HepG2 (cell line): ENCODE data around the gene BCAT1. TPM values are rescaled to one million over a fixed set of nuclear protein-coding genes. Genes with fewer than 3 reads are reported as not detected.

Source experiments
- FOXA3 ChIP-seq: IDR thresholded peaks from 2 replicates; pipeline ENCODE4 v1.6.1; 2016; ENCODE audit warnings: missing genetic modification reagents, missing compliant biosample characterization
- HNF4G ChIP-seq, 2 experiments: sonication (generic) in 1 of 2; formaldehyde crosslinking in 1 of 2; IDR thresholded peaks; 2 replicates each; pipeline versions ENCODE4 v1.4.0 to v1.6.1; 2011 to 2020; ENCODE audit warnings: borderline replicate concordance in 2 of 2, low read depth in 2 of 2, mild to moderate bottlenecking in 2 of 2, low read length in 1 of 2, missing genetic modification reagents in 1 of 2, moderate library complexity in 1 of 2
- MAFF ChIP-seq: IDR thresholded peaks from 2 replicates; pipeline ENCODE4 v1.6.1; 2011; ENCODE audit warnings: low read depth, low read length, improper control_type of control experiment
- ZBTB1 ChIP-seq: sonication (generic); formaldehyde crosslinking; IDR thresholded peaks from 2 replicates; pipeline ENCODE4 v1.4.0; 2020; ENCODE audit warnings: missing genetic modification reagents, borderline replicate concordance
- ZFP1 ChIP-seq: IDR thresholded peaks from 2 replicates; pipeline ENCODE4 v1.6.1; 2016
- ZFP62 ChIP-seq: sonication (generic); formaldehyde crosslinking; IDR thresholded peaks from 2 replicates; pipeline ENCODE4 v1.4.0; 2020; ENCODE audit warnings: missing genetic modification reagents
- ZNF17 ChIP-seq: sonication (generic); formaldehyde crosslinking; IDR thresholded peaks from 2 replicates; pipeline ENCODE4 v1.5.0; 2020; ENCODE audit warnings: mild to moderate bottlenecking, missing genetic modification reagents
- ZNF331 ChIP-seq: sonication (generic); formaldehyde crosslinking; IDR thresholded peaks from 2 replicates; pipeline ENCODE4 v1.4.0; 2020; ENCODE audit warnings: missing genetic modification reagents
- ZNF468 ChIP-seq: sonication (generic); formaldehyde crosslinking; IDR thresholded peaks from 2 replicates; pipeline ENCODE4 v1.8.0; 2022; ENCODE audit warnings: mild to moderate bottlenecking, moderate library complexity, missing genetic modification reagents
- ZNF501 ChIP-seq: sonication (generic); formaldehyde crosslinking; IDR thresholded peaks from 2 replicates; pipeline ENCODE4 v1.5.1; 2020; ENCODE audit warnings: mild to moderate bottlenecking, moderate library complexity, missing genetic modification reagents
- ZNF530 ChIP-seq: sonication (generic); formaldehyde crosslinking; IDR thresholded peaks from 2 replicates; pipeline ENCODE4 v1.5.0; 2020; ENCODE audit warnings: low read depth, mild to moderate bottlenecking, missing genetic modification reagents
- ZNF549 ChIP-seq: sonication (generic); formaldehyde crosslinking; IDR thresholded peaks from 2 replicates; pipeline ENCODE4 v1.5.0; 2020; ENCODE audit warnings: missing genetic modification reagents
- ZNF629 ChIP-seq: sonication (generic); formaldehyde crosslinking; conservative IDR thresholded peaks from 2 replicates; pipeline ENCODE4 v1.5.0; 2020; ENCODE audit warnings: missing genetic modification reagents
- polyA plus RNA-seq, 8 experiments: library from polyadenylated mRNA; depleted of rRNA in 3 of 8; stranded (reverse) in 7 of 8; unstranded in 1 of 8; fragments of >200 nt; fragmentation: Illumina TruSeq in 4 of 8; extraction: Trizol in 4 of 8; gene quantifications; 2 replicates each; pipeline versions ENCODE4 v1.2.1 to v1.2.3, GENCODE V29; 2011 to 2016; ENCODE audit warnings: low read depth in 4 of 8, missing spikeins in 1 of 8, mixed read lengths in 1 of 8; ENCODE audit not compliant: insufficient read depth in 1 of 8
- total RNA-seq, 5 experiments: library from RNA; depleted of rRNA; stranded (reverse); fragments of >200 nt; fragmentation: Illumina TruSeq; extraction: Trizol; gene quantifications; 2 replicates each; pipeline ENCODE4 v1.2.3, GENCODE V29; 2016; ENCODE audit warnings: low read depth in 1 of 5
- TF ChIP-seq, protein P1 (sequence below): sonication (generic); formaldehyde crosslinking; IDR thresholded peaks from 2 replicates; pipeline ENCODE4 v1.5.1; 2020; ENCODE audit warnings: mild to moderate bottlenecking, missing genetic modification reagents, moderate library complexity
- TF ChIP-seq, protein P2 (sequence below): sonication (generic); formaldehyde crosslinking; IDR thresholded peaks from 2 replicates; pipeline ENCODE4 v1.9.0; 2021; ENCODE audit warnings: missing genetic modification reagents, mild to moderate bottlenecking, borderline replicate concordance
- TF ChIP-seq, protein P3 (sequence below): sonication (generic); formaldehyde crosslinking; IDR thresholded peaks from 2 replicates; pipeline ENCODE4 v1.5.0; 2020; ENCODE audit warnings: mild to moderate bottlenecking, missing genetic modification reagents
- TF ChIP-seq, protein P4 (sequence below): IDR thresholded peaks from 2 replicates; pipeline ENCODE4 v1.6.1; 2016; ENCODE audit warnings: mild to moderate bottlenecking, missing biosample characterization, missing genetic modification reagents
- TF ChIP-seq, protein P5 (sequence below), 2 experiments: sonication (generic) in 1 of 2; formaldehyde crosslinking in 1 of 2; IDR thresholded peaks; 2 replicates each; pipeline versions ENCODE4 v1.4.0 to v1.6.1; 2018 to 2020; ENCODE audit warnings: missing genetic modification reagents in 2 of 2, borderline replicate concordance in 1 of 2, low read depth in 1 of 2, mild to moderate bottlenecking in 1 of 2, missing biosample characterization in 1 of 2
- TF ChIP-seq, protein P6 (sequence below): sonication (generic); formaldehyde crosslinking; IDR thresholded peaks from 2 replicates; pipeline ENCODE4 v1.4.0; 2020; ENCODE audit warnings: missing genetic modification reagents

Gene BCAT1
- total and polyA plus RNA-seq, 2 of the 13 experiments (the other 11 are each of a cell fraction or from before 2014, with no cell fraction given) = 8.0 to 75.5 TPM

DNA sequence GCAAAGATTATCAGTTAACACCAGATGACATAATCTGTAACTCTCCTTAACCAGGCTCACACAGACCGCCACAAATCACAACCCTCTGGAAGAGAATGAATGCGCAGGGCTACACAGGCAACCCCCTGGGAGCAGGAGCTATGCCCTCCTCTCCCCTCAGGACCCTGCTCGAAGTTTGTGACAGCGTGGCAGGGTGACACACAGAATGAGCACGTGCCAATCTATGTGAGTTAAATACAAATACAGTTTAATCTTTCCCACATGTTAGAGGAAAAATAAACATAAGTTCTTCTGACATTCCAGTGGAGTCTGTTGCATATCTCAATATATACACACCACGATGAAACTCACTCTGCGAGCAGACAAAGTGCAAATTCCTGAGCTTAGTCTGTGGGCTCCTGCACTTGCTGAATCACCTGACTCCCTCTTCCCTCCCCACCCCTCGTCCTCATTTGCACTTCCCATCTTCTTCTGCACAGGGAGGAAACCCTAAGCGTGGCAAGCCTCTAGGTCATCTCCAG lies 37.6 kb downstream of the BCAT1 start (continued):
- TF ChIP-seq ZNF17 (CRISPR knock-in tag) = no peak
- TF ChIP-seq, protein P1, sequence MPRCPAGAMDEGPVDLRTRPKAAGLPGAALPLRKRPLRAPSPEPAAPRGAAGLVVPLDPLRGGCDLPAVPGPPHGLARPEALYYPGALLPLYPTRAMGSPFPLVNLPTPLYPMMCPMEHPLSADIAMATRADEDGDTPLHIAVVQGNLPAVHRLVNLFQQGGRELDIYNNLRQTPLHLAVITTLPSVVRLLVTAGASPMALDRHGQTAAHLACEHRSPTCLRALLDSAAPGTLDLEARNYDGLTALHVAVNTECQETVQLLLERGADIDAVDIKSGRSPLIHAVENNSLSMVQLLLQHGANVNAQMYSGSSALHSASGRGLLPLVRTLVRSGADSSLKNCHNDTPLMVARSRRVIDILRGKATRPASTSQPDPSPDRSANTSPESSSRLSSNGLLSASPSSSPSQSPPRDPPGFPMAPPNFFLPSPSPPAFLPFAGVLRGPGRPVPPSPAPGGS (CRISPR knock-in tag) = no peak
- TF ChIP-seq ZNF501 = no peak
- TF ChIP-seq, protein P2, sequence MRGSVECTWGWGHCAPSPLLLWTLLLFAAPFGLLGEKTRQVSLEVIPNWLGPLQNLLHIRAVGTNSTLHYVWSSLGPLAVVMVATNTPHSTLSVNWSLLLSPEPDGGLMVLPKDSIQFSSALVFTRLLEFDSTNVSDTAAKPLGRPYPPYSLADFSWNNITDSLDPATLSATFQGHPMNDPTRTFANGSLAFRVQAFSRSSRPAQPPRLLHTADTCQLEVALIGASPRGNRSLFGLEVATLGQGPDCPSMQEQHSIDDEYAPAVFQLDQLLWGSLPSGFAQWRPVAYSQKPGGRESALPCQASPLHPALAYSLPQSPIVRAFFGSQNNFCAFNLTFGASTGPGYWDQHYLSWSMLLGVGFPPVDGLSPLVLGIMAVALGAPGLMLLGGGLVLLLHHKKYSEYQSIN (CRISPR knock-in tag) = no peak
- TF ChIP-seq HNF4G (IDR thresholded peaks at IDR 0.05; ENCODE audit: borderline replicate concordance, low read depth, low read length) = peak; percentile 66; the same call in 1 of the 2 replicates
- TF ChIP-seq HNF4G (CRISPR knock-in tag; IDR thresholded peaks at IDR 0.05; ENCODE audit: borderline replicate concordance, low read depth) = peak; percentile 42; the same call in 1 of the 2 replicates
- TF ChIP-seq ZBTB1 (CRISPR knock-in tag) = no peak
- TF ChIP-seq, protein P3, sequence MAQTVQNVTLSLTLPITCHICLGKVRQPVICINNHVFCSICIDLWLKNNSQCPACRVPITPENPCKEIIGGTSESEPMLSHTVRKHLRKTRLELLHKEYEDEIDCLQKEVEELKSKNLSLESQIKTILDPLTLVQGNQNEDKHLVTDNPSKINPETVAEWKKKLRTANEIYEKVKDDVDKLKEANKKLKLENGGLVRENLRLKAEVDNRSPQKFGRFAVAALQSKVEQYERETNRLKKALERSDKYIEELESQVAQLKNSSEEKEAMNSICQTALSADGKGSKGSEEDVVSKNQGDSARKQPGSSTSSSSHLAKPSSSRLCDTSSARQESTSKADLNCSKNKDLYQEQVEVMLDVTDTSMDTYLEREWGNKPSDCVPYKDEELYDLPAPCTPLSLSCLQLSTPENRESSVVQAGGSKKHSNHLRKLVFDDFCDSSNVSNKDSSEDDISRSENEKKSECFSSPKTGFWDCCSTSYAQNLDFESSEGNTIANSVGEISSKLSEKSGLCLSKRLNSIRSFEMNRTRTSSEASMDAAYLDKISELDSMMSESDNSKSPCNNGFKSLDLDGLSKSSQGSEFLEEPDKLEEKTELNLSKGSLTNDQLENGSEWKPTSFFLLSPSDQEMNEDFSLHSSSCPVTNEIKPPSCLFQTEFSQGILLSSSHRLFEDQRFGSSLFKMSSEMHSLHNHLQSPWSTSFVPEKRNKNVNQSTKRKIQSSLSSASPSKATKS (CRISPR knock-in tag) = no peak
- TF ChIP-seq ZFP1 (CRISPR knock-in tag) = no peak
- TF ChIP-seq ZNF530 (CRISPR knock-in tag) = no peak
- peak; percentile 48; the same call in 1 of the 2 replicates for TF ChIP-seq FOXA3 (CRISPR knock-in tag)
- TF ChIP-seq, protein P4, sequence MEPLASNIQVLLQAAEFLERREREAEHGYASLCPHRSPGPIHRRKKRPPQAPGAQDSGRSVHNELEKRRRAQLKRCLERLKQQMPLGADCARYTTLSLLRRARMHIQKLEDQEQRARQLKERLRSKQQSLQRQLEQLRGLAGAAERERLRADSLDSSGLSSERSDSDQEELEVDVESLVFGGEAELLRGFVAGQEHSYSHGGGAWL (CRISPR knock-in tag) = no peak
- TF ChIP-seq ZNF629 (CRISPR knock-in tag) = no peak
- TF ChIP-seq, protein P5, sequence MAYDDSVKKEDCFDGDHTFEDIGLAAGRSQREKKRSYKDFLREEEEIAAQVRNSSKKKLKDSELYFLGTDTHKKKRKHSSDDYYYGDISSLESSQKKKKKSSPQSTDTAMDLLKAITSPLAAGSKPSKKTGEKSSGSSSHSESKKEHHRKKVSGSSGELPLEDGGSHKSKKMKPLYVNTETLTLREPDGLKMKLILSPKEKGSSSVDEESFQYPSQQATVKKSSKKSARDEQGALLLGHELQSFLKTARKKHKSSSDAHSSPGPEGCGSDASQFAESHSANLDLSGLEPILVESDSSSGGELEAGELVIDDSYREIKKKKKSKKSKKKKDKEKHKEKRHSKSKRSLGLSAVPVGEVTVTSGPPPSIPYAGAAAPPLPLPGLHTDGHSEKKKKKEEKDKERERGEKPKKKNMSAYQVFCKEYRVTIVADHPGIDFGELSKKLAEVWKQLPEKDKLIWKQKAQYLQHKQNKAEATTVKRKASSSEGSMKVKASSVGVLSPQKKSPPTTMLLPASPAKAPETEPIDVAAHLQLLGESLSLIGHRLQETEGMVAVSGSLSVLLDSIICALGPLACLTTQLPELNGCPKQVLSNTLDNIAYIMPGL (CRISPR knock-in tag; IDR thresholded peaks at IDR 0.05; ENCODE audit: borderline replicate concordance in 1 of 2, low read depth in 1 of 2) = no peak
- TF ChIP-seq ZNF549 (CRISPR knock-in tag) = no peak
- TF ChIP-seq ZNF468 (CRISPR knock-in tag) = no peak
- peak; percentile 76 for TF ChIP-seq ZNF331 (CRISPR knock-in tag)
- no peak; the same call in 1 of the 2 replicates for TF ChIP-seq MAFF
- TF ChIP-seq ZFP62 = no peak
- TF ChIP-seq, protein P6, sequence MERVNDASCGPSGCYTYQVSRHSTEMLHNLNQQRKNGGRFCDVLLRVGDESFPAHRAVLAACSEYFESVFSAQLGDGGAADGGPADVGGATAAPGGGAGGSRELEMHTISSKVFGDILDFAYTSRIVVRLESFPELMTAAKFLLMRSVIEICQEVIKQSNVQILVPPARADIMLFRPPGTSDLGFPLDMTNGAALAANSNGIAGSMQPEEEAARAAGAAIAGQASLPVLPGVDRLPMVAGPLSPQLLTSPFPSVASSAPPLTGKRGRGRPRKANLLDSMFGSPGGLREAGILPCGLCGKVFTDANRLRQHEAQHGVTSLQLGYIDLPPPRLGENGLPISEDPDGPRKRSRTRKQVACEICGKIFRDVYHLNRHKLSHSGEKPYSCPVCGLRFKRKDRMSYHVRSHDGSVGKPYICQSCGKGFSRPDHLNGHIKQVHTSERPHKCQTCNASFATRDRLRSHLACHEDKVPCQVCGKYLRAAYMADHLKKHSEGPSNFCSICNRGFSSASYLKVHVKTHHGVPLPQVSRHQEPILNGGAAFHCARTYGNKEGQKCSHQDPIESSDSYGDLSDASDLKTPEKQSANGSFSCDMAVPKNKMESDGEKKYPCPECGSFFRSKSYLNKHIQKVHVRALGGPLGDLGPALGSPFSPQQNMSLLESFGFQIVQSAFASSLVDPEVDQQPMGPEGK (CRISPR knock-in tag) = peak; percentile 55
